Breast epithelium (tissue), 3 donors: ENCODE measurements around the gene CAND1.

Experiments used
- POLR2A ChIP-seq: fragments of 450-650 bp; IDR thresholded peaks from one replicate; pipeline ENCODE4 v1.6.1; 2016; ENCODE audit warnings: antibody characterized with exemption, mild to moderate bottlenecking, moderate library complexity
- POLR2AphosphoS5 ChIP-seq, 3 donors: sonication (generic); formaldehyde crosslinking; IDR thresholded peaks; one replicate each; pipeline ENCODE4 v1.6.1; 2017; ENCODE audit warnings: antibody characterized with exemption in 3 of 3
- TF ChIP-seq, protein P1 (sequence below), 3 donors: fragments of 450-650 bp; IDR thresholded peaks; one replicate each; pipeline ENCODE4 v1.5.1; 2016 to 2017; ENCODE audit warnings: antibody characterized with exemption in 3 of 3, mild to moderate bottlenecking in 3 of 3, moderate library complexity in 3 of 3

DNA sequence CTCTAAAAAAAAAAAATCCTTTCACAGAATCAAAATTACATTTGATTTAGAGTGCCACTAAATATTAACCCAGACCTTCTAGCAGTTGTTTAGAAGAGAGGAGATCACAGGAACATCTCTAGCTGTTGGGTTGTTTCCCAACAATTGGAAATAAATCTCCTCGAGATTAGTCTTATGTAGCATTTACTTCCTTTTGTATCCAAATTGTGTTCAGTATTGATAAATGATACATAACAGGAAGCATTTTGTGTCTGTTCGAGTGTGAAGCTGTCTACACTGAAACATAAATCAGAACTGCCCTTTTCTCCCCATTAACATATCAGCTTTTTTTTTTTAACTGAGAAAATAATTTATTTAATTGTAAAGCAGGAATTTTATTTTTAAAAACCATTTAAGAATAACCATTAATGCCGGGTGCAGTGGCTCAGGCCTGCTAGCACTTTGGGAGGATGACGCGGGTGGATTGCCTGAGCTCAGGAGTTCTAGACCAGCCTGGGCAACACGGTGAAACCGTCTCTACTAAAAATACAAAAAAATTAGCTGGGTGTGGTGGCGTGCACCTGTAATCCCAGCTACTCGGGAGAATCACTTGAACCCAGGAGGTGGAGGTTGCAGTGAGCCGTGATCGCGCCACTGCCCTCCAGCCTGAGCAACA is 14.7 kb upstream of the CAND1 start:
- TF ChIP-seq, protein P1, sequence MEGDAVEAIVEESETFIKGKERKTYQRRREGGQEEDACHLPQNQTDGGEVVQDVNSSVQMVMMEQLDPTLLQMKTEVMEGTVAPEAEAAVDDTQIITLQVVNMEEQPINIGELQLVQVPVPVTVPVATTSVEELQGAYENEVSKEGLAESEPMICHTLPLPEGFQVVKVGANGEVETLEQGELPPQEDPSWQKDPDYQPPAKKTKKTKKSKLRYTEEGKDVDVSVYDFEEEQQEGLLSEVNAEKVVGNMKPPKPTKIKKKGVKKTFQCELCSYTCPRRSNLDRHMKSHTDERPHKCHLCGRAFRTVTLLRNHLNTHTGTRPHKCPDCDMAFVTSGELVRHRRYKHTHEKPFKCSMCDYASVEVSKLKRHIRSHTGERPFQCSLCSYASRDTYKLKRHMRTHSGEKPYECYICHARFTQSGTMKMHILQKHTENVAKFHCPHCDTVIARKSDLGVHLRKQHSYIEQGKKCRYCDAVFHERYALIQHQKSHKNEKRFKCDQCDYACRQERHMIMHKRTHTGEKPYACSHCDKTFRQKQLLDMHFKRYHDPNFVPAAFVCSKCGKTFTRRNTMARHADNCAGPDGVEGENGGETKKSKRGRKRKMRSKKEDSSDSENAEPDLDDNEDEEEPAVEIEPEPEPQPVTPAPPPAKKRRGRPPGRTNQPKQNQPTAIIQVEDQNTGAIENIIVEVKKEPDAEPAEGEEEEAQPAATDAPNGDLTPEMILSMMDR (IDR thresholded peaks at IDR 0.05): no peak
- TF ChIP-seq POLR2A: no peak
- no peak for TF ChIP-seq POLR2AphosphoS5 (IDR thresholded peaks at IDR 0.05)
